Measurements from ENCODE around the gene VASP. TPM values are rescaled to one million over a fixed set of nuclear protein-coding genes. Genes with fewer than 3 reads are reported as not detected.
A peak's percentile ranks its signal among the peaks of the same experiment; 100 is the strongest.

The VASP gene
- total and polyA plus RNA-seq, 2 donors (not counting 1 experiment from before 2014, with no cell fraction given): 79.5 to 108 TPM

DNA sequence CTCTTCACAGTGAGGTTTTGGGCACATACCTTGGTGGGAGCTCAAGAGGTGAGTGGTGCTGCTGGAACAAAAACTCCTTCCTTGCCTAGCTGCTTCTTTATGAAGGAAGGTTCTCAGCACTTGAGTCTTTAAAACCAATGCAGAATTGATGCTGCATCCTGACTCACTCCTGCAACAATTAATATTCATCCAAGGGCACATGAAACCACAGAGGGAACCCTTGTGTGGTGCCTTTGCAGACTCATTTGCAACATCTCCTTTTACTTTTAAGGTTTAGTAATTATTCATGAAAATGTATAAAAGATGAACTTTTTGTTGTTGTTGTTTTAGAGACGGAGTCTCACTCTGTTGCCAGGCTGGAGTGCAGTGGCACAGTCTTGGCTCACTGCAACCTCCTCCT lies 47.2 kb downstream of the VASP start:
- intact Hi-C loops (cut with micrococcal nuclease): no loop called here
- peaks cover 0 to 2% of the 10 kb centered on the region in 2 experiments for H3K36me3 ChIP-seq (replicated peaks in 1 of 2; ENCODE audit: control extremely low read depth in 1 of 2, control insufficient read depth in 1 of 2, extremely low read depth in 1 of 2, insufficient read depth in 2 of 2, low read length in 1 of 2)
- ChIA-PET POLR2A (no interaction called here), CTCF (interaction anchor here (0.6 to 1.3 kb wide), 3 partner anchors 11 to 1792 kb away, joined by 3 to 4 read pairs (median 4); partner anchors contain the start of gene ERCC2)
- H3K27me3 Mint-ChIP-seq: no peaks in the 10 kb centered on the region
- H3K4me1 Mint-ChIP-seq: peaks cover 9% of the 10 kb centered on the region
- H3K9ac ChIP-seq (ENCODE audit: low read length): no peak overlapping the region
- no peaks in the 10 kb centered on the region for H4K20me1 ChIP-seq (ENCODE audit: control insufficient read depth, insufficient read depth, low read length, poor library complexity, severe bottlenecking)
- H3K4me3 Mint-ChIP-seq: no peak overlapping the region
- ATAC-seq (ENCODE audit: low read depth) (no peak), DNase-seq (no peak)
- no peak overlapping the region for H3K27ac ChIP-seq (ENCODE audit: low read length in 2 of 2)
- peaks cover 18% of the 10 kb centered on the region for H3K79me2 ChIP-seq (ENCODE audit: control insufficient read depth, insufficient read depth, low read length)
- no peak overlapping the region for H3K4me3 ChIP-seq (ENCODE audit: control extremely low read depth in 1 of 5, extremely low read depth in 1 of 5, insufficient read depth in 1 of 5, low read depth in 2 of 5, low read length in 4 of 5)
- H3K27me3 ChIP-seq (replicated peaks in 1 of 4; ENCODE audit: control extremely low read depth in 1 of 4, control insufficient read depth in 3 of 4, insufficient read depth in 4 of 4, low read length in 3 of 4): no peaks in the 10 kb centered on the region
- no peaks in the 10 kb centered on the region for H3K9me3 ChIP-seq (ENCODE audit: control extremely low read depth in 1 of 3, control insufficient read depth in 2 of 3, insufficient read depth in 1 of 3, low read length in 2 of 3)
- H3K27ac Mint-ChIP-seq: no peak overlapping the region
- H3K4me2 ChIP-seq (replicated peaks; ENCODE audit: low read depth, low read length, poor library complexity, severe bottlenecking): no peak overlapping the region
- no CpG with 5 or more reads among the region's 1 CpG for WGBS (ENCODE audit: insufficient coverage)
- TF ChIP-seq EZH2 (IDR thresholded peaks at IDR 0.05; ENCODE audit: borderline replicate concordance, insufficient read depth, low read depth, low read length, poor library complexity, severe bottlenecking): no peak
- TF ChIP-seq, protein P1, sequence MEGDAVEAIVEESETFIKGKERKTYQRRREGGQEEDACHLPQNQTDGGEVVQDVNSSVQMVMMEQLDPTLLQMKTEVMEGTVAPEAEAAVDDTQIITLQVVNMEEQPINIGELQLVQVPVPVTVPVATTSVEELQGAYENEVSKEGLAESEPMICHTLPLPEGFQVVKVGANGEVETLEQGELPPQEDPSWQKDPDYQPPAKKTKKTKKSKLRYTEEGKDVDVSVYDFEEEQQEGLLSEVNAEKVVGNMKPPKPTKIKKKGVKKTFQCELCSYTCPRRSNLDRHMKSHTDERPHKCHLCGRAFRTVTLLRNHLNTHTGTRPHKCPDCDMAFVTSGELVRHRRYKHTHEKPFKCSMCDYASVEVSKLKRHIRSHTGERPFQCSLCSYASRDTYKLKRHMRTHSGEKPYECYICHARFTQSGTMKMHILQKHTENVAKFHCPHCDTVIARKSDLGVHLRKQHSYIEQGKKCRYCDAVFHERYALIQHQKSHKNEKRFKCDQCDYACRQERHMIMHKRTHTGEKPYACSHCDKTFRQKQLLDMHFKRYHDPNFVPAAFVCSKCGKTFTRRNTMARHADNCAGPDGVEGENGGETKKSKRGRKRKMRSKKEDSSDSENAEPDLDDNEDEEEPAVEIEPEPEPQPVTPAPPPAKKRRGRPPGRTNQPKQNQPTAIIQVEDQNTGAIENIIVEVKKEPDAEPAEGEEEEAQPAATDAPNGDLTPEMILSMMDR (IDR thresholded peaks at IDR 0.05): no peak
- H3K9me3 Mint-ChIP-seq (ENCODE audit: insufficient read depth): no peaks in the 10 kb centered on the region
- no peak overlapping the region for H2AFZ ChIP-seq (ENCODE audit: insufficient read depth, low read depth, low read length, poor library complexity, severe bottlenecking)
- H3K4me1 ChIP-seq (ENCODE audit: control insufficient read depth in 2 of 2, insufficient read depth in 2 of 2, low read length in 2 of 2): peaks cover 3 to 9% of the 10 kb centered on the region in 2 donors

DNA sequence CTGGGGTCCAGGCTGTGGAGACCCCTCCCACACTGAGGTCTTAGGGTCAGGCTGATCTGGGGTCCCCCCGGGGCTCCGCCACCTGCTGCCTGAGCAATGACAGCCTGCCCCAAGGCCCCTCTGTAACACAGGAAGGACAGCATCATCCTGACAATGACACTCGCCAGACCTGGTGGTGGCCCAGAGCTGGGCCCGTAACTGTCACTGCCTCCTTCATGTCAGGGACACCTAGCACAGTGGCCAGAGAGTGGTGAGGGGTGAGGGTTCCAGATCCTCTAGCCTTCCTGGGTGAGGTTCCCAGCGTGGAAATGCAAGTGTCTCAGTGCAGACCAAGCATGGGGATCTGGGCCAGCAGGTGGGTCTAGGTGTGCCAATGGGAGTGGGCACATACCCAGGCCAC lies 49.6 kb downstream of the VASP start:
- no peaks in the 10 kb centered on the region for H3K9me3 Mint-ChIP-seq (ENCODE audit: insufficient read depth)
- intact Hi-C loops (cut with micrococcal nuclease): no loop called here

More for the DNA sequence above, 49.6 kb downstream of the VASP start:
- no peak overlapping the region for H2AFZ ChIP-seq (ENCODE audit: insufficient read depth, low read depth, low read length, poor library complexity, severe bottlenecking)
- no peak overlapping the region for H3K4me3 ChIP-seq (ENCODE audit: control extremely low read depth in 1 of 5, extremely low read depth in 1 of 5, insufficient read depth in 1 of 5, low read depth in 2 of 5, low read length in 4 of 5)
- no peak overlapping the region for H3K9ac ChIP-seq (ENCODE audit: low read length)
- H3K4me1 ChIP-seq (ENCODE audit: control insufficient read depth in 2 of 2, insufficient read depth in 2 of 2, low read length in 2 of 2): peaks cover 3 to 15% of the 10 kb centered on the region in 2 donors
- no peaks in the 10 kb centered on the region for H3K27me3 ChIP-seq (replicated peaks in 1 of 4; ENCODE audit: control extremely low read depth in 1 of 4, control insufficient read depth in 3 of 4, insufficient read depth in 4 of 4, low read length in 3 of 4)
- ChIA-PET CTCF (interaction anchor here (0.5 to 1.7 kb wide), 5 partner anchors 9 to 173 kb away, joined by 3 to 5 read pairs (median 3); no protein-coding TSS in a partner anchor), POLR2A (no interaction called here)
- H3K27ac ChIP-seq (ENCODE audit: low read length in 2 of 2): no peak overlapping the region
- Mint-ChIP-seq H3K4me1 (peaks cover 15% of the 10 kb centered on the region), H3K4me3 (no peak overlapping the region), H3K27me3 (no peaks in the 10 kb centered on the region), H3K27ac (peak overlapping the region; percentile 63)
- no peak for TF ChIP-seq EZH2 (IDR thresholded peaks at IDR 0.05; ENCODE audit: borderline replicate concordance, insufficient read depth, low read depth, low read length, poor library complexity, severe bottlenecking)
- TF ChIP-seq, protein P1 (IDR thresholded peaks at IDR 0.05): no peak
- ATAC-seq (ENCODE audit: low read depth): no peak
- peaks cover 32% of the 10 kb centered on the region for H3K79me2 ChIP-seq (ENCODE audit: control insufficient read depth, insufficient read depth, low read length)
- WGBS (ENCODE audit: insufficient coverage): 95% methylated on average over 5 of the region's 5 CpGs
- peaks cover 0 to 5% of the 10 kb centered on the region in 2 experiments for H3K36me3 ChIP-seq (replicated peaks in 1 of 2; ENCODE audit: control extremely low read depth in 1 of 2, control insufficient read depth in 1 of 2, extremely low read depth in 1 of 2, insufficient read depth in 2 of 2, low read length in 1 of 2)
- no peaks in the 10 kb centered on the region for H4K20me1 ChIP-seq (ENCODE audit: control insufficient read depth, insufficient read depth, low read length, poor library complexity, severe bottlenecking)
- no peak overlapping the region for H3K4me2 ChIP-seq (replicated peaks; ENCODE audit: low read depth, low read length, poor library complexity, severe bottlenecking)
- H3K9me3 ChIP-seq (ENCODE audit: control extremely low read depth in 1 of 3, control insufficient read depth in 2 of 3, insufficient read depth in 1 of 3, low read length in 2 of 3): no peaks in the 10 kb centered on the region
- DNase-seq: no peak
